HG03460 (cell line): ENCODE results near the gene SIRPA.

Experiments used
- ATAC-seq: cut with Tn5 transposase; IDR thresholded peaks from one replicate; pipeline ENCODE4 v1.9.1; 2021; ENCODE audit not compliant: unreplicated experiment

SIRPA gene

DNA sequence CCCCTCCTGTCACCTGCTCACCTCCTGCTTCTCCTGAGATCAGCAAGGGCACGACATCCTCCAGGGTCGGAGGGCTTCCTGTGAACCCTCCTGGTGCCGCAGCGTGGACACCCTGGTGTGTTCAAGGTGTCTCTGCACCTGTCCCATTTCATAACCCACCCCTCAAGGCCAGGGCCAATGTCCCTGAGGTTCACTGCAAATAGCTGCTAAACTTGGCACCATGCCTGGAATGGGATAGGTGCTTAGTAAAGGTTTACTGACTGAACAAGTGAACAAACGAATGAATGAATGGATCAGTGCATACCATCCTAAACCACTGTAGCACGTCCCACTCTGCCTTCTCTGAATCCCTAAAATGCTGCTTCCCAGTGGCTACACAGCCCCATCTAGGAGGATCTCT, 35.0 kb downstream of the SIRPA start:
- ATAC-seq: no peak

DNA sequence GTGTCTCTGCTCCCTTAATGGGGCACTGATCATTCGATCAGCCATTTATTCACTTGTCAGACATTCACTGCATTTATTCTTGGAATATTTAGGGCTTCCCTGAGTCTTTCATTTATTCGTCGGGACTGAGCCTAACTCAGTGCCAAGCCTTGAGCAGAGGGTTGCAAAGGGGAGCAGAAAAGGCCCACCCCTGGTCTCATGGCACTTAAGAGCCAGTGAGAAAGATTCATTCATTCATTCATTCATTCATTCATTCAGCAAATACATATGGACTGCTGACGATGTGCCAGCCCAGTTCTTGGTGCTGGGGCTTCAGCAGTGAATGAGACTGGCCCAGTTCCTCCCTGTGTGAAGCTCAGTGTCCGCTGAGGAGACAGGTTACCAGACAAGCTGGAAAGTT, 36.6 kb downstream of the SIRPA start:
- no peak for ATAC-seq

DNA sequence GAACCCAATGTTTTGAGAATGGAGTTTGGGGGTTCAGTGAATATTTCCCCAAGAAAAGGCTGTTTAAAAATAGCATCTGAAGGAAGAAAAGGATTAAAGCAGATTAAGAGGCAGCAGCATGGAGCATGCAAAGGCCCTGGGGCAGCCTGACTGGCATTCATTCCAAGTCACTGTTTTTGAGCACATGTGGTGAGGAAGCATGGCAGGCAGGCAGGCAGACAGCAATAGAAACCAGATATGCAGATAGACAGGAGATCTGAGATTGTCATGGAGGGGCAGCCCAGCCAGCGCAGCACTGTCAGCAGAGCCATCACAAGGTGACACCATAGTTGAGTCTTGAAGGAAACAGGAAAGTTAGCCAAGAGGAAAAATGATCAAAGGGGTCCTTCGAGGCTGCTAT, 37.8 kb downstream of the SIRPA start:
- ATAC-seq: no peak

- no peak for ATAC-seq
These were observed 38.3 kb downstream of the SIRPA start for GRCh38 chr20:1933465-1933870.

DNA sequence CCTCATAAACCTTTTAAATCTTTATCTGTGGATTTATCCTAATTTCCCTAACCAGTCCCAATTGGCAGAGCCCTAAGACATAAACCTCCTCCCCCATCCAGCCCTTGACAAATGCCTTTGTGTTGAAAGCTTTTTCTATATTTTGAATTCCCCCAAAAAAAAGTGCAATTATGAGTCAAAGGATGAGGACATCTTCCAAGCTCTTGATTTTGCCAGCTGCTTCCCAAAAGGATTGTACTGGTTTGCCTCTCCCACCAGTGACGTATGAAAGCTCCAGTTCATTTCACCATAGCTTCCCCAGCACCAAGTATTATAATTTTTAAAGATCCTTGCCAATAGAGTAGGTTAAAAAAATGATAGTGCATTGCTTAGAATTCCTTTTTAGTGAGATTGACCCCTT, 38.9 kb downstream of the SIRPA start:
- no peak for ATAC-seq

DNA sequence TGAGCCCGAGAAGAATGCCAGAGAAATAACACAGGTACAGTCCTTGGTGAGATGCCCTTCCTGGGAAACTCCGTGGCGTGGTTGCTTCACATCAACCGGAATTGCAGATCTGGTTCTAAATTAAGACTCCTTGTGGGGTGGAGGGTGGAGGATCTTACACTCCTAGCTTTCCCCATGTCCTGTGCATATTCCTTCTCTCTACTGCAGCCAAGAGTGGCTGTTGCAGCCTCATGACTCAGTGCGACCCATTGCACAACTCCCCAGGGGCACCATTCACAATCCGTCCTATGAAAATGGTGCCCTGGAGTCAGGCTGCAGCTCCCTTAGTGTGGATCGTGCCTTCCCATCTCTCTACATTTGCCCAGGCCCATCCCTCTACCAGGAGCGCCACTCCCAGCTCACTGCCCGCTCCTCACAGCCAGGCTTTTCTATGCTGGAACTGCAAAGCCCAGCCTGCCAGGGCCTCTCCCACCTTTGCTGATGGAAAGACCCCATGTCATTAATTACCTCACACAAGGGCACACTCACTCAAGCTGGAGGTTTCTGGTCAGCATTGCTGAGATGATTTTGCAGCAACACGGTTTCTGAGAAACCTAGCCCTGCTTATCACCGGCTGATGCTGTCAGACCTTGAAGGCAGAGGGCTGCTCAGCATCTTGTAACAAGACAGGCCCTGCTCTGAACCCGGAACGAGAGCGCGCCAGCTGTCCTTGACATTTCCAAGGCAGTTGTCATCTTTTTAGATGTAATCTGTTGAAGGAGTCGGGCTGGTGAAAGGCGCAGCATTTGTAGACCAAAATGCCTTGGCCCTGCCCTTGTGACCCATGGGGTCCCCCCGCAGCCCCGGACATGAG, 39.7 kb downstream of the SIRPA start:
- no peak for ATAC-seq

DNA sequence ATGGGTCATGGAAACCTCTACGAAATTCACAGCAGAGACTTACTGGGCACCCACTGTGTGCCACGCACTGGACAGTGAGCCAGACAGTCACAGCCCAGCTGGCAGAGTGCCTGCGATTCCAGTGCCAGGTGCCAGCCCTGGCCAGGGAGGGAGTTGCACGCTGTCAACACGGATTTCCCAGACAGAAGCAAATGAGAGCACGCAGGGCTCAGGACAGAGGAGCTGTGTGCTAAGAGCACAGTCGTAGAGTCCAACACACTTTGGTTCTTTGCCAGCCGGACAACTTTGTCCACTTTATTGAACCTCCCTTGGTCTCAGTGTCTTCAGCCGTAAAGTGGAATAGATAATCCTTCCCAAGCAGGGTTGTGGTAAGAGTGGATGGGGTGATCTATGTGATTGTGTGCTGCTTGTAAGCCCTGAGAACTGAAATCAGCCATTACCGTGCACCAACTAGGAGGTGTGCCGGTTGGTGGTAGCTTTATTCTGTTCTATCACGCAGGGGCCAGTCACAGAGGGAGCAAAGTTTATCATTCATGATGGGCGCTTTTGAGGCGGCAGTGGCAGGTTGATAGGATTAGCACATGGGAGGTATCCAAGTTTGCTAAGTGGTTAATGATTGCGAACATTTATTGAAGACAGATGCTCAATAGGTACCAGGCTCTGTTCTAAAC, 40.6 kb downstream of the SIRPA start:
- ATAC-seq: no peak

DNA sequence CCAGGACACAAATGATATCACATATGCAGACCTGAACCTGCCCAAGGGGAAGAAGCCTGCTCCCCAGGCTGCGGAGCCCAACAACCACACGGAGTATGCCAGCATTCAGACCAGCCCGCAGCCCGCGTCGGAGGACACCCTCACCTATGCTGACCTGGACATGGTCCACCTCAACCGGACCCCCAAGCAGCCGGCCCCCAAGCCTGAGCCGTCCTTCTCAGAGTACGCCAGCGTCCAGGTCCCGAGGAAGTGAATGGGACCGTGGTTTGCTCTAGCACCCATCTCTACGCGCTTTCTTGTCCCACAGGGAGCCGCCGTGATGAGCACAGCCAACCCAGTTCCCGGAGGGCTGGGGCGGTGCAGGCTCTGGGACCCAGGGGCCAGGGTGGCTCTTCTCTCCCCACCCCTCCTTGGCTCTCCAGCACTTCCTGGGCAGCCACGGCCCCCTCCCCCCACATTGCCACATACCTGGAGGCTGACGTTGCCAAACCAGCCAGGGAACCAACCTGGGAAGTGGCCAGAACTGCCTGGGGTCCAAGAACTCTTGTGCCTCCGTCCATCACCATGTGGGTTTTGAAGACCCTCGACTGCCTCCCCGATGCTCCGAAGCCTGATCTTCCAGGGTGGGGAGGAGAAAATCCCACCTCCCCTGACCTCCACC, 42.2 kb downstream of the SIRPA start:
- no peak for ATAC-seq

- no peak for ATAC-seq
These were observed 43.5 kb downstream of the SIRPA start for GRCh38 chr20:1938464-1939269.

- no peak for ATAC-seq
These were observed 44.0 kb downstream of the SIRPA start for GRCh38 chr20:1939270-1939595.

DNA sequence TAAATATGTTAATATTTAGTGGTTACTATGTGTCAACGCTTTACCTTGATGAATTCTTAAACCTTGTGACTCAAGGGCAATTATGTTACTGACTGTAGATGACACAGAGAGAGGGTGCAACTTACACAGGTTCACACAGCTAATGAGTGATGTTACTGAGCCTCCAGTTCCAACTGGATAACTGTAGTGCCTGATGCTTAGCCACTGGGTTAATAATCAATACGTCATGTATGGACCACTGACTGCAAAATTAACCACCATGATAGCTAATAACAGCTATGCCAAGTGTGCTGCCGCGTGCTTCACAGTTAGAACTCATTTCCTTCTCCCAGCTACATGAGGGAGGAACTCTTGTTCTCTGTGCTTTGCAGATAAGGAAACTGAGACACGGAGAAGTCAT, 45.4 kb downstream of the SIRPA start:
- no peak for ATAC-seq

GRCh38 chr20:1941226-1941625, 46.0 kb downstream of the SIRPA start:
- ATAC-seq: no peak

DNA sequence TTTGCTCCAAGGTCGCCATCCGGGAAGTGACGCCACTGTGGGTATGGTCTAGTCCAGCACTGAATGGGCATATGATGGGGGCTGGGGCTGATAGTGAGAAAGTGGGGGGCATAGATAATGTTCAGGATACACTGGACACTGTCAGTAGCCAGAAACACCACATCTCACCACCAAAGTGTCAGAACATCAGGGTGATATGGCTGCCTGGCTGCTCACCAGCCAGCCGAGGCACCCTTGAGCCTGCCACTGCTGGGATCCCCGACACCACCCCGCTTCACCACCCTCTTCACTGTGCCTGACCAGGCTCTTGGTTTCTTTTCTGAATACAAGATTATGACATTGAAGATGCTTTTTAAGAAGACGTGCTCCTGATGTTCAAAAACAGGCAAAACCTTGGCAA, 46.9 kb downstream of the SIRPA start:
- no peak for ATAC-seq

GRCh38 chr20:1942486-1943274, 47.5 kb downstream of the SIRPA start:
- ATAC-seq: no peak

- ATAC-seq: no peak
These were observed 48.2 kb downstream of the SIRPA start for GRCh38 chr20:1943275-1944002.

GRCh38 chr20:1944345-1945091, 49.3 kb downstream of the SIRPA start:
- ATAC-seq: no peak

DNA sequence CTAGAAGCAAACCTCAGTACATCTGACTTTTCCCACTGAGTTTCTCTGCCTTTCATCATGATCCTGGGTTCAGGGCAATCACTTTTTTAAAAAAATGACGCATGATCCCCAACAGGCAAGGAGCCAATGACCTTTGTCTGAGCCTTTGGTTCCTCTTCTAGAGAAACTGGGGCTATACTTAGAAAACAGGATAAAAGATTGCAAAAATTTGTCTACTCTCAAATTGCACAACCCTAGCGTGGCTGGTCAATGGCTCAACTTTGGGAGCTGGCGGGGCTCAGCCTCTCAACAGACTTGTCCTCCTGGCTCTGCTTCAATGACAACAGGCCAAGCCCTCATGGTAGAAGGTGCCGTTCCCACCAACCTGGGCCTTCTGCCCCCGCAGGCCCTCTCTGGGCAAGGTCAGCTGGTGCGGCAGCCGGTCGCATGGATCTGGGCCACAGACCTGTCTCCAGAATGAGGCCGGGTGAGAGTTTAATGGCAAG, 50.0 kb downstream of the SIRPA start:
- no peak for ATAC-seq

- no peak for ATAC-seq
These were observed 50.5 kb downstream of the SIRPA start for GRCh38 chr20:1945660-1946059.

DNA sequence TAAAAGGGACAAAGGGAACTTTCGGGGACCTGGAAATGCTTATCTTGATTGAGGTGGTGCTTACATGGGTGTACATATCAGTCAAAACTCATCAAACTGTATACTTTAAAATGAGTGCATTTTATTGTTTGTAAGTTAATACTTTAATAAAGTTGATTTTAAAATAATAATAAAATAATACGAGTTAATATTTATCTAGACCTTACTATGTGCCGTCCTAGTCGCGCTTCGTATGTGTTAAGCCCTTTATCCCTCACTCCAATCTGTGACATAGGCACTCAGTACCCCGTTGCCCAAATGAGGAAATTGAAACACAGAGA, 51.2 kb downstream of the SIRPA start:
- no peak for ATAC-seq
